Neuron (in vitro differentiated cells): ENCODE results near the gene ARHGEF7.

ENCODE experiments used
- H2AFZ ChIP-seq: one replicate; pipeline ENCODE4 v1.6.1; 2013; ENCODE audit warnings: low read depth, mild to moderate bottlenecking, inconsistent platforms, low read length, moderate library complexity
- H3K27me3 ChIP-seq: one replicate; pipeline ENCODE4 v1.6.1; 2013; ENCODE audit warnings: low read length; ENCODE audit not compliant: insufficient read depth
- H3K36me3 ChIP-seq: one replicate; pipeline ENCODE4 v1.6.1; 2013; ENCODE audit warnings: low read length; ENCODE audit not compliant: insufficient read depth
- H3K4me1 ChIP-seq: one replicate; pipeline ENCODE4 v1.6.1; 2013; ENCODE audit warnings: low read length; ENCODE audit not compliant: insufficient read depth
- H3K4me3 ChIP-seq: 2 replicates; pipeline ENCODE4 v1.5.1; 2013; ENCODE audit warnings: mild to moderate bottlenecking, low read length, moderate library complexity
- H3K9me3 ChIP-seq: one replicate; pipeline ENCODE4 v1.6.1; 2013; ENCODE audit warnings: low read length

The ARHGEF7 gene

DNA sequence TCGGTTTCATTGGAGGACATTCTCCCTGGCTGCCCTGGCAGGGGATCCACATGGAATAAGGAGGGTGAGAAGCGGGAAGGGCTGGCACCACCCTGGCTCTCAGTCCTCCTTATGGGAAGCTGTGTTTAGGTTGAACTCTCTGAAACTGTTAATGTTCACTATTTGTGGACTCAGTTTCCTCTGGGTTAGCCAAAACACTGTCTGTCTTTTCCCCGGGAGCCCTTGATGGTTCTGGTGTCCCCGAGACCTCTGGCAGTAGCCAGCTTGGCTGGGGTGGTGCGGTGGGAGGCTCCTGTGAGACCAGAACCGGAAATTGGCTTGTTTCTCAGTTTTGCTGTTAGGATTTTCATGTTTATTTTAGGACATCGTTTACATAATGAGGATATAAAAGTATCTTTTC lies 157.0 kb downstream of the ARHGEF7 start:
- Histone ChIP-seq H3K4me3 (no peak overlapping the region), H3K4me1 (no peaks in the 10 kb centered on the region), H3K9me3 (no peaks in the 10 kb centered on the region), H3K27me3 (no peaks in the 10 kb centered on the region), H3K36me3 (peaks cover 71% of the 10 kb centered on the region), H2AFZ (no peak overlapping the region)

GRCh38 chr13:111275382-111275781 lies 160.3 kb downstream of the ARHGEF7 start:
- Histone ChIP-seq H2AFZ (no peak overlapping the region), H3K27me3 (no peaks in the 10 kb centered on the region), H3K9me3 (no peaks in the 10 kb centered on the region), H3K4me3 (no peak overlapping the region), H3K36me3 (peaks cover 71% of the 10 kb centered on the region), H3K4me1 (no peaks in the 10 kb centered on the region)

GRCh38 chr13:111275995-111276618 lies 161.0 kb downstream of the ARHGEF7 start:
- H3K9me3 ChIP-seq, result no peaks in the 10 kb centered on the region
- no peak overlapping the region for H3K4me3 ChIP-seq
- H3K4me1 ChIP-seq, result no peaks in the 10 kb centered on the region
- peaks cover 72% of the 10 kb centered on the region for H3K36me3 ChIP-seq
- no peaks in the 10 kb centered on the region for H3K27me3 ChIP-seq
- H2AFZ ChIP-seq, result no peak overlapping the region

GRCh38 chr13:111278258-111278657 lies 163.1 kb downstream of the ARHGEF7 start:
- Histone ChIP-seq H3K4me1 (no peaks in the 10 kb centered on the region), H3K4me3 (no peak overlapping the region), H3K36me3 (peaks cover 81% of the 10 kb centered on the region), H3K27me3 (no peaks in the 10 kb centered on the region), H3K9me3 (no peaks in the 10 kb centered on the region), H2AFZ (no peak overlapping the region)

DNA sequence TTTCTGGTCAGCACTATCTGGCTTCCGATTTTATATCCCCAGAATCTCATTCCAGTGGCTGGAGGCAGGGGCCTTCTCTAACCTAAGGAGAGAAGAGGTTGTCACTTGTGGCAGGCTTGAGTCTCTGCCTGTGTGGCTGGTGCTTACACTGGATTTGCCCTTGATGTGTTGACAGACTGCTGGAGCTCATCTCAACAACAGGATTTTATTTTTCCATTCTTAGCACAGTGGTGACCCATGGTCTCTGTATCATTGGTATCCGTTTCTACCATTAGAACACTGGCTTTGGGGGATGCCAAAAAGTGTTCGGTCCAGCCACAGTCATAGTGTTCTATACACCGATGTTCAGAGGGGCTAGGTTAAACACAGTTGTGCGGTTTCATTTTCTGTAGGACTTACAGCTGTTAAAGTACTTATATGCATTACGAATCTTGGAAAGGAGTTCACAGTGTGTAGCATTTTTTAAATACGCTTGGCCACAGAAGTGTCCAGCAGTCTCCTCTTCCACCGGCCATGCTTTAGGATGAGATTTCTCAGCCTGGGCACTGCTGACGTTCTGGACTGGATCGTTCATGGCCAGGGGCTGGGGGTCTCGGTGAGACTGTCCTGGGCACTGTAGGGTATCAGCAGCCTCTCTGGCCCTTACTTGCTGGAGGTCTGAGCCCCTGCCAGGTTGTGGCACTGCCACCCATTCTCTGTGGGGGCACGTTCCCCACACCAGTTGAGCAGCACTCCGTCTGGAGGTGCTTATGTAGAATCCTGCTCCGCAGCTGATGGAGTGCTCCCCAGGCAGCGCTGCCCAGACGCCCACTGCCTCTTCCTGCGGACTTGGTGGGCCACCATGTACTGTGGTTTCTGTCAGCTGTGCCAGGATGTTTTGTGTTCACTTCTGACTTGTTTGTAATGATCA lies 163.9 kb downstream of the ARHGEF7 start:
- Histone ChIP-seq H3K9me3 (no peaks in the 10 kb centered on the region), H3K27me3 (no peaks in the 10 kb centered on the region), H3K4me1 (no peaks in the 10 kb centered on the region), H3K36me3 (peaks cover 82% of the 10 kb centered on the region), H3K4me3 (no peak overlapping the region), H2AFZ (no peak overlapping the region)

- H3K4me1 ChIP-seq, result no peaks in the 10 kb centered on the region
- no peak overlapping the region for H2AFZ ChIP-seq
- no peaks in the 10 kb centered on the region for H3K9me3 ChIP-seq
- H3K36me3 ChIP-seq, result peaks cover 89% of the 10 kb centered on the region
- no peak overlapping the region for H3K4me3 ChIP-seq
- H3K27me3 ChIP-seq, result no peaks in the 10 kb centered on the region
These were observed 165.1 kb downstream of the ARHGEF7 start for GRCh38 chr13:111280226-111280625.

- Histone ChIP-seq H3K9me3 (no peaks in the 10 kb centered on the region), H3K4me1 (no peaks in the 10 kb centered on the region), H3K4me3 (no peak overlapping the region), H3K27me3 (no peaks in the 10 kb centered on the region), H3K36me3 (peaks cover 90% of the 10 kb centered on the region), H2AFZ (no peak overlapping the region)
These were observed 165.8 kb downstream of the ARHGEF7 start for GRCh38 chr13:111280681-111281585.

GRCh38 chr13:111281751-111282311 lies 166.7 kb downstream of the ARHGEF7 start:
- Histone ChIP-seq H3K4me1 (no peaks in the 10 kb centered on the region), H3K4me3 (no peak overlapping the region), H3K9me3 (no peaks in the 10 kb centered on the region), H3K36me3 (peaks cover 90% of the 10 kb centered on the region), H2AFZ (no peak overlapping the region), H3K27me3 (no peaks in the 10 kb centered on the region)

GRCh38 chr13:111282425-111282824 lies 167.3 kb downstream of the ARHGEF7 start:
- H3K4me1 ChIP-seq, result no peaks in the 10 kb centered on the region
- no peaks in the 10 kb centered on the region for H3K27me3 ChIP-seq
- H3K36me3 ChIP-seq, result peaks cover 89% of the 10 kb centered on the region
- no peak overlapping the region for H3K4me3 ChIP-seq
- no peaks in the 10 kb centered on the region for H3K9me3 ChIP-seq
- no peak overlapping the region for H2AFZ ChIP-seq

DNA sequence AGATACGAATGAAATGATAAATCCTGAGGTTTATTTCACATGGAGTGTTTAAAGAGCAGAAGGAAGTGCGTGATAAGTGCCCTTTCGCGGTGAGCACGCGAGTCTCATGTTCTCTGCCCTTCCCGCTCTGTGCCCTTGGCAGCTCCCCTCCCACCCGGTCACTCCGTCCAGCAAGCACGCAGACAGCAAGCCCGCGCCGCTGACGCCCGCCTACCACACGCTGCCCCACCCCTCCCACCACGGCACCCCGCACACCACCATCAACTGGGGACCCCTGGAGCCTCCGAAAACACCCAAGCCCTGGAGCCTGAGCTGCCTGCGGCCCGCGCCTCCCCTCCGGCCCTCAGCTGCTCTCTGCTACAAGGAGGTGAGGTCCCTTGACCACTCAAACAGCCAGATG lies 167.9 kb downstream of the ARHGEF7 start:
- no peaks in the 10 kb centered on the region for H3K27me3 ChIP-seq
- peaks cover 90% of the 10 kb centered on the region for H3K36me3 ChIP-seq
- H3K4me1 ChIP-seq, result no peaks in the 10 kb centered on the region
- no peaks in the 10 kb centered on the region for H3K9me3 ChIP-seq
- H3K4me3 ChIP-seq, result no peak overlapping the region
- H2AFZ ChIP-seq, result no peak overlapping the region

DNA sequence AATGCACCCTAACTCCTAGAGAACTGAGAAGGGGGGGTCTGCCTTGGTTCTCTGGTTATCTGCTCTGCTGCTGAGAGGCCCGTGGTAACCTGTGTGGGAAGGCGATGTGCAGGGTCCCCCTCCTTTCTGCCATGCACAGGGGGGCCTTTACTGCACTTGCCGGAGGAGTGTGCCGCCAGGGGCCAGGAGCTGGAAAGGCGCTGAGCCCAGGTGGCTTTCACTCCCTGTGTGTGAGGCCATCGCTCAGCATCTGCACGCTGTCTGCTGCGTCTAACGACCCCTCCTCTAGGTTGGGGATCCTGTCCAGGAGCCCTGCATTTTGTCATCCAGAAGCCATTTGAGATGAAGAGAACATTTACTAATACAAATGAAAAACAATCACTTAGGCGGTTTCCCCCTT lies 168.3 kb downstream of the ARHGEF7 start:
- H3K36me3 ChIP-seq, result peaks cover 89% of the 10 kb centered on the region
- H3K4me3 ChIP-seq, result no peak overlapping the region
- H3K27me3 ChIP-seq, result no peaks in the 10 kb centered on the region
- no peak overlapping the region for H2AFZ ChIP-seq
- H3K9me3 ChIP-seq, result no peaks in the 10 kb centered on the region
- no peaks in the 10 kb centered on the region for H3K4me1 ChIP-seq

DNA sequence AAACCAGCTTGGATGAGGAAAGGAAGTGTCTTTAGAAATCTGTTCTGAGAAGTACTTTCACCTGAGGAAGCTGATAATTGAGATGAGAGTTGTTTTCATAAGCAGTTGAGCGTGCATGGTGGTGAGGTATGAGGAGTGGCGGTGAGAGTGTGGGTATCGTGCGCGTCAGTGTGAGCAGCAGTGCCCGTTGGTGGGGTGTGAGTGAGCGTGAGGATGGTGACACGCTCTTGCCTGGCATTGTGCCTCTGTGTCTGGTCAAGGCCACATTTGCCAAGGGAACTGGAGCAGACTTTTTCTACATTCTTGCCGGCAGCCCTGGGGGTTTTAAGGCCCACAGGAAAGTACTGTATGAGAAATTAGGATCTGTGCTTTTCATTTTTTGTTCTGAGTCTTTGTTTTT lies 168.9 kb downstream of the ARHGEF7 start:
- H2AFZ ChIP-seq, result no peak overlapping the region
- H3K36me3 ChIP-seq, result peaks cover 84% of the 10 kb centered on the region
- H3K4me1 ChIP-seq, result no peaks in the 10 kb centered on the region
- no peaks in the 10 kb centered on the region for H3K9me3 ChIP-seq
- H3K27me3 ChIP-seq, result no peaks in the 10 kb centered on the region
- H3K4me3 ChIP-seq, result no peak overlapping the region
